HepG2 (cell line): ENCODE results near the gene KIF17. TPM values are rescaled to one million over a fixed set of nuclear protein-coding genes. Genes with fewer than 3 reads are reported as not detected.
A peak's percentile ranks its signal among the peaks of the same experiment; 100 is the strongest.

Experiments used
- ATF7-NPFF ChIP-seq: sonication (generic); formaldehyde crosslinking; IDR thresholded peaks from 2 replicates; pipeline ENCODE4 v1.8.1; 2023; ENCODE audit warnings: mild to moderate bottlenecking, low read depth, missing genetic modification reagents, moderate library complexity
- BRCA1 ChIP-seq: sonication (generic); formaldehyde crosslinking; IDR thresholded peaks from 2 replicates; pipeline ENCODE4 v1.4.0; 2020; ENCODE audit warnings: missing genetic modification reagents
- ELF1 ChIP-seq: sonication (generic); formaldehyde crosslinking; IDR thresholded peaks from 2 replicates; pipeline ENCODE4 v1.4.0; 2020; ENCODE audit warnings: missing genetic modification reagents
- HOXA3 ChIP-seq: sonication (generic); formaldehyde crosslinking; IDR thresholded peaks from 2 replicates; pipeline ENCODE4 v1.5.0; 2020; ENCODE audit warnings: missing genetic modification reagents
- HOXA7 ChIP-seq: sonication (generic); formaldehyde crosslinking; IDR thresholded peaks from 2 replicates; pipeline ENCODE4 v1.8.1; 2022; ENCODE audit warnings: mild to moderate bottlenecking, missing genetic modification reagents, moderate library complexity
- JUN ChIP-seq: sonication (generic); formaldehyde crosslinking; IDR thresholded peaks from 2 replicates; pipeline ENCODE4 v1.4.0; 2020; ENCODE audit warnings: mild to moderate bottlenecking, missing genetic modification reagents
- KMT2A ChIP-seq: sonication (generic); formaldehyde crosslinking; IDR thresholded peaks from 2 replicates; pipeline ENCODE4 v1.4.0; 2020; ENCODE audit warnings: missing genetic modification reagents
- MBNL3 ChIP-seq: fragments of 250-450 bp; sonication (Bioruptor Pico); conservative IDR thresholded peaks from 2 replicates; pipeline ENCODE4 v1.8.0; 2022; ENCODE audit warnings: mild to moderate bottlenecking, inconsistent platforms
- NFATC3 ChIP-seq: sonication (generic); formaldehyde crosslinking; IDR thresholded peaks from 2 replicates; pipeline ENCODE4 v1.5.1; 2020; ENCODE audit warnings: mild to moderate bottlenecking, missing genetic modification reagents
- NFYC ChIP-seq: IDR thresholded peaks from 2 replicates; pipeline ENCODE4 v1.6.1; 2016; ENCODE audit warnings: missing genetic modification reagents, missing compliant biosample characterization
- ONECUT2 ChIP-seq: sonication (generic); formaldehyde crosslinking; IDR thresholded peaks from 2 replicates; pipeline ENCODE4 v1.4.0; 2020; ENCODE audit warnings: missing genetic modification reagents
- SNAI1 ChIP-seq: sonication (generic); formaldehyde crosslinking; IDR thresholded peaks from 2 replicates; pipeline ENCODE4 v1.5.0; 2020; ENCODE audit warnings: mild to moderate bottlenecking, missing genetic modification reagents, borderline replicate concordance
- SRY ChIP-seq: sonication (generic); formaldehyde crosslinking; IDR thresholded peaks from 2 replicates; pipeline ENCODE4 v1.8.0; 2022; ENCODE audit warnings: mild to moderate bottlenecking, missing genetic modification reagents
- STAG1 ChIP-seq: sonication (generic); formaldehyde crosslinking; IDR thresholded peaks from 2 replicates; pipeline ENCODE4 v1.4.0; 2020; ENCODE audit warnings: missing genetic modification reagents
- ZBTB1 ChIP-seq: sonication (generic); formaldehyde crosslinking; IDR thresholded peaks from 2 replicates; pipeline ENCODE4 v1.4.0; 2020; ENCODE audit warnings: missing genetic modification reagents, borderline replicate concordance
- ZNF256 ChIP-seq: sonication (generic); formaldehyde crosslinking; conservative IDR thresholded peaks from 2 replicates; pipeline ENCODE4 v1.4.0; 2020; ENCODE audit warnings: missing genetic modification reagents
- ZNF260 ChIP-seq: sonication (generic); formaldehyde crosslinking; IDR thresholded peaks from 2 replicates; pipeline ENCODE4 v1.4.0; 2020; ENCODE audit warnings: missing genetic modification reagents, low read depth, mild to moderate bottlenecking, borderline replicate concordance
- ZNF552 ChIP-seq: sonication (generic); formaldehyde crosslinking; IDR thresholded peaks from 2 replicates; pipeline ENCODE4 v1.9.0; 2022; ENCODE audit warnings: missing genetic modification reagents, mild to moderate bottlenecking, borderline replicate concordance
- ZNF615 ChIP-seq: sonication (generic); formaldehyde crosslinking; IDR thresholded peaks from 2 replicates; pipeline ENCODE4 v1.5.0; 2020; ENCODE audit warnings: mild to moderate bottlenecking, missing genetic modification reagents, borderline replicate concordance
- ZNF766 ChIP-seq: sonication (generic); formaldehyde crosslinking; IDR thresholded peaks from 2 replicates; pipeline ENCODE4 v1.5.0; 2020; ENCODE audit warnings: missing genetic modification reagents, borderline replicate concordance
- ZNF768 ChIP-seq: sonication (generic); formaldehyde crosslinking; IDR thresholded peaks from 2 replicates; pipeline ENCODE4 v1.4.0; 2020; ENCODE audit warnings: missing genetic modification reagents
- polyA plus RNA-seq, 8 experiments: library from polyadenylated mRNA; depleted of rRNA in 3 of 8; stranded (reverse) in 7 of 8; unstranded in 1 of 8; fragments of >200 nt; fragmentation: Illumina TruSeq in 4 of 8; extraction: Trizol in 4 of 8; gene quantifications; 2 replicates each; pipeline versions ENCODE4 v1.2.1 to v1.2.3, GENCODE V29; 2011 to 2016; ENCODE audit warnings: low read depth in 4 of 8, missing spikeins in 1 of 8, mixed read lengths in 1 of 8; ENCODE audit not compliant: insufficient read depth in 1 of 8
- total RNA-seq, 5 experiments: library from RNA; depleted of rRNA; stranded (reverse); fragments of >200 nt; fragmentation: Illumina TruSeq; extraction: Trizol; gene quantifications; 2 replicates each; pipeline ENCODE4 v1.2.3, GENCODE V29; 2016; ENCODE audit warnings: low read depth in 1 of 5
- TF ChIP-seq, protein P1 (sequence below): sonication (generic); formaldehyde crosslinking; IDR thresholded peaks from 2 replicates; pipeline ENCODE4 v1.4.0; 2020; ENCODE audit warnings: mild to moderate bottlenecking, missing genetic modification reagents
- TF ChIP-seq, protein P2 (sequence below): sonication (generic); formaldehyde crosslinking; IDR thresholded peaks from 2 replicates; pipeline ENCODE4 v1.5.0; 2020; ENCODE audit warnings: mild to moderate bottlenecking, missing genetic modification reagents
- TF ChIP-seq, protein P3 (sequence below): sonication (generic); formaldehyde crosslinking; IDR thresholded peaks from 2 replicates; pipeline ENCODE4 v1.8.0; 2022; ENCODE audit warnings: mild to moderate bottlenecking, missing genetic modification reagents, borderline replicate concordance

Gene KIF17
- total and polyA plus RNA-seq, 2 of the 13 experiments (the other 11 are each of a cell fraction or from before 2014, with no cell fraction given), result 0.24 to 0.44 TPM

DNA sequence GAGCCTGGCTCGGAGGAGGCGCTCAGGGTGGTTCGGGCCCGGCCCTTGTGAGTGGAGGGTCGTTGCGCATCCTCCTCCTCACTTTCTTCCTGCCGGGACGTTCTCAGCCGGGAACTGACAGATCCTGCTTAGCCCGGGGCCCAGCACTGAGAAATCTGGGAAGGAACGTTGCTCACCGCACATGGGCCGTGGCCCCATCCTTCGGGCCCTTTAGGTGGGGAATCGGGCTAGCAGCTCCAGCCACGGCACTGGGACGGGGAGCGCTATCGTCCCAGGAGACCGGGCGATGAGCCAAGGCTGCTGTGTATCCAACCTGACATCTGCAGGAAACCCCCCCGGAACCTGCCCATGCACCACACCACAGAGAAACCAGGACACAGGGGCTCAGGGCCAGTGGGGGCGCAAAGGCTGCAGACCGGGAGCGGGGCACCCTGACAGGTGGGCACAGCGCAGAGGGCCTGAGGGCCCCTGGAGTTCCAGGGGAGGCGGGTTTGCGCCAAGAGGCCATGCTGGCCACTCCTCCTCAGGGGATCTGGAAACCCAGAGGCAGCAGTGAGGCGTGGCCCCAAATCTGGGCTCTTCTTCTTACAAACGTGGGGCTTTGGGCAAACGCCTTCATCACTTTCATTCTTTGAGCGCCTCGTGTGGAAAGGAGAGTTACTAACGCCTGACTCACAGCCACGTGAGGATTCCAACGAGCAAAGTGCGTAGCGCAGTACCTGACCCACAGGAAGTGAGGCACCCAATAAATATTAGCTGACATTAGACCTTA, 15.0 kb upstream of the KIF17 start, which contains the start of gene SH2D5 (continued):
- TF ChIP-seq MBNL3 (CRISPR knock-in tag) (no peak), STAG1 (CRISPR knock-in tag) (peak; percentile 56), ZNF260 (CRISPR knock-in tag) (no peak), ZNF766 (CRISPR knock-in tag) (peak; percentile 52; the same call in 1 of the 2 replicates), SNAI1 (CRISPR knock-in tag) (no peak), ELF1 (CRISPR knock-in tag) (0 out of 2 replicates have a peak, but pooled peaks have one; percentile 29), ZNF552 (CRISPR knock-in tag) (no peak), ZNF256 (0 out of 2 replicates have a peak, but pooled peaks have one; percentile 65), HOXA3 (CRISPR knock-in tag) (peak; percentile 66; the same call in 1 of the 2 replicates), SRY (CRISPR knock-in tag) (no peak; the same call in none of the 2 replicates), BRCA1 (CRISPR knock-in tag) (no peak), JUN (CRISPR knock-in tag) (no peak; the same call in 1 of the 2 replicates), NFATC3 (CRISPR knock-in tag) (no peak), HOXA7 (CRISPR knock-in tag) (no peak), ONECUT2 (CRISPR knock-in tag) (no peak), ATF7-NPFF (CRISPR knock-in tag) (no peak; the same call in 1 of the 2 replicates), NFYC (CRISPR knock-in tag) (no peak), KMT2A (CRISPR knock-in tag) (no peak), ZNF615 (no peak), ZNF768 (no peak), ZBTB1 (no peak)
- TF ChIP-seq, protein P1, sequence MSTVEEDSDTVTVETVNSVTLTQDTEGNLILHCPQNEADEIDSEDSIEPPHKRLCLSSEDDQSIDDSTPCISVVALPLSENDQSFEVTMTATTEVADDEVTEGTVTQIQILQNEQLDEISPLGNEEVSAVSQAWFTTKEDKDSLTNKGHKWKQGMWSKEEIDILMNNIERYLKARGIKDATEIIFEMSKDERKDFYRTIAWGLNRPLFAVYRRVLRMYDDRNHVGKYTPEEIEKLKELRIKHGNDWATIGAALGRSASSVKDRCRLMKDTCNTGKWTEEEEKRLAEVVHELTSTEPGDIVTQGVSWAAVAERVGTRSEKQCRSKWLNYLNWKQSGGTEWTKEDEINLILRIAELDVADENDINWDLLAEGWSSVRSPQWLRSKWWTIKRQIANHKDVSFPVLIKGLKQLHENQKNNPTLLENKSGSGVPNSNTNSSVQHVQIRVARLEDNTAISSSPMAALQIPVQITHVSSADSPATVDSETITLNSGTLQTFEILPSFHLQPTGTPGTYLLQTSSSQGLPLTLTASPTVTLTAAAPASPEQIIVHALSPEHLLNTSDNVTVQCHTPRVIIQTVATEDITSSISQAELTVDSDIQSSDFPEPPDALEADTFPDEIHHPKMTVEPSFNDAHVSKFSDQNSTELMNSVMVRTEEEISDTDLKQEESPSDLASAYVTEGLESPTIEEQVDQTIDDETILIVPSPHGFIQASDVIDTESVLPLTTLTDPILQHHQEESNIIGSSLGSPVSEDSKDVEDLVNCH (CRISPR knock-in tag), result no peak
- TF ChIP-seq, protein P2, sequence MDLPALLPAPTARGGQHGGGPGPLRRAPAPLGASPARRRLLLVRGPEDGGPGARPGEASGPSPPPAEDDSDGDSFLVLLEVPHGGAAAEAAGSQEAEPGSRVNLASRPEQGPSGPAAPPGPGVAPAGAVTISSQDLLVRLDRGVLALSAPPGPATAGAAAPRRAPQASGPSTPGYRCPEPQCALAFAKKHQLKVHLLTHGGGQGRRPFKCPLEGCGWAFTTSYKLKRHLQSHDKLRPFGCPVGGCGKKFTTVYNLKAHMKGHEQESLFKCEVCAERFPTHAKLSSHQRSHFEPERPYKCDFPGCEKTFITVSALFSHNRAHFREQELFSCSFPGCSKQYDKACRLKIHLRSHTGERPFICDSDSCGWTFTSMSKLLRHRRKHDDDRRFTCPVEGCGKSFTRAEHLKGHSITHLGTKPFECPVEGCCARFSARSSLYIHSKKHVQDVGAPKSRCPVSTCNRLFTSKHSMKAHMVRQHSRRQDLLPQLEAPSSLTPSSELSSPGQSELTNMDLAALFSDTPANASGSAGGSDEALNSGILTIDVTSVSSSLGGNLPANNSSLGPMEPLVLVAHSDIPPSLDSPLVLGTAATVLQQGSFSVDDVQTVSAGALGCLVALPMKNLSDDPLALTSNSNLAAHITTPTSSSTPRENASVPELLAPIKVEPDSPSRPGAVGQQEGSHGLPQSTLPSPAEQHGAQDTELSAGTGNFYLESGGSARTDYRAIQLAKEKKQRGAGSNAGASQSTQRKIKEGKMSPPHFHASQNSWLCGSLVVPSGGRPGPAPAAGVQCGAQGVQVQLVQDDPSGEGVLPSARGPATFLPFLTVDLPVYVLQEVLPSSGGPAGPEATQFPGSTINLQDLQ (CRISPR knock-in tag), result no peak
- TF ChIP-seq, protein P3, sequence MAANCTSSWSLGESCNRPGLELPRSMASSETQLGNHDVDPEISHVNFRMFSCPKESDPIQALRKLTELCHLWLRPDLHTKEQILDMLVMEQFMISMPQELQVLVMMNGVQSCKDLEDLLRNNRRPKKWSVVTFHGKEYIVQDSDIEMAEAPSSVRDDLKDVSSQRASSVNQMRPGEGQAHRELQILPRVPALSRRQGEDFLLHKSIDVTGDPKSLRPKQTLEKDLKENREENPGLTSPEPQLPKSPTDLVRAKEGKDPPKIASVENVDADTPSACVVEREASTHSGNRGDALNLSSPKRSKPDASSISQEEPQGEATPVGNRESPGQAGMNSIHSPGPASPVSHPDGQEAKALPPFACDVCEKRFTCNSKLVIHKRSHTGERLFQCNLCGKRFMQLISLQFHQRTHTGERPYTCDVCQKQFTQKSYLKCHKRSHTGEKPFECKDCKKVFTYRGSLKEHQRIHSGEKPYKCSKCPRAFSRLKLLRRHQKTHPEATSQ (CRISPR knock-in tag), result no peak
